HG03066 (cell line): ENCODE data around the gene SS18L1.

Source experiments
- ATAC-seq: cut with Tn5 transposase; IDR thresholded peaks from one replicate; pipeline ENCODE4 v1.9.1; 2021; ENCODE audit warnings: low read depth; ENCODE audit not compliant: unreplicated experiment

SS18L1 gene

GRCh38 chr20:62222266-62222850 is 78.8 kb downstream of the SS18L1 start:
- no peak for ATAC-seq

GRCh38 chr20:62222972-62223371 is 79.4 kb downstream of the SS18L1 start:
- ATAC-seq = no peak

DNA sequence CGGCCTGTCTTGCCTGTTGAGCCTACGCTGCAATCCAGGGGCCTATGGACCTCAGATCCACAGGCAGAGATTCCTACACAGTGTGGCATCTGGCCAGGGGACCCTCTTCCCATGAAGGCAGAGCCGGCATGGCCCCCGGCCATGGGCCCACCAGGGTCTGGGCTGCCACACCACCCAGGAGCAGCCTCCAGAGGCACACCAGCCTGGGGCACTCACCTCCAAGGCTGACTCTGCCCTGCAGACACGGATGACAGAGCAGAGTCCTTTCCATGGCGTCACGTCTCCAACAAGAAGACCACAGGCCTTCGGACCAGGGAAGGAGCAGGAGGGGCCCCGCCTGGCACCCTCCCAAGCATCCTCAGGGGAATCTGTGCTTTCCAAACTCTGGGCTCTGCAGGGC is 80.0 kb downstream of the SS18L1 start:
- no peak for ATAC-seq

GRCh38 chr20:62224113-62224855 is 80.7 kb downstream of the SS18L1 start:
- ATAC-seq = no peak

DNA sequence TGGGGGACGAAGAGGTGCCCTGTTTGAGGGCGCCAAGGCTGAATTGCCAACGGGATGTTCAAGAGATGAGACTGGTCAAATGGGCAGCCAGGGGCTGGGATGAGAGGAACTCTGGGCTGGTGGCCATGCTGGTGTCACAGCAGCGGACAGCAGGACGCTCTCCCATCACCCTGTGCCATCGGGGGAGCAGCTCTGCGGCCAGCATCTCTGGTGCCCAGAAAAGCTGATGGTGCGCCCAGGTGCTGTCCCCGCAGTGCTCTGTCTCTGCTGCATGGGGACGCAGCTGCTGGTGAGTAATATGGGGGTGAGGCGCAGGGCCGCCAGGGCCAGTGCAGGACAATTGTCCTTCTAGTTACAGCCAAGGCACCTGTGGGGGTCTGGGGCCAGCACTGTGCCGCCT is 81.5 kb downstream of the SS18L1 start:
- ATAC-seq = no peak

- ATAC-seq = no peak
These were observed 82.5 kb downstream of the SS18L1 start for GRCh38 chr20:62225820-62226635.

GRCh38 chr20:62226707-62227590 is 83.4 kb downstream of the SS18L1 start:
- ATAC-seq = no peak

DNA sequence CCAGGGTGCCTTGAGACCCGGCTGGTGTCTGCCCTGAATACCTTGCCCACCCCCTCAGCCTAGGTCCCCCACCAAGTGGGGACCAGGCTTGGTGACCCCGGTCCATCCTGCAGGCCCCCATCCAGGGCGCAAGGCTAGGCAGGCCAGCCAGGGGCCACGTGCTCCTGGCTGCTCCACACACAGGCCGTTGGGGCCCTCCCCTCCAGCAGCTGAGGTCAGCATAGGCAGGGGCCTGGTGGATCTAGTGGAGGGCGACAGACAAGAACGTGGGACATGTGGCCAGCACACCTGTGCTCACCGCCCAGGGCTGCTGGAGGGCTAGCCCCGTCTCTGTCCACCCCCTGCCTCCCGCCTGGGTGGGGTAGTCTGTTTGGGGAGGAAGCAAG is 84.0 kb downstream of the SS18L1 start:
- no peak for ATAC-seq

- no peak for ATAC-seq
These were observed 84.7 kb downstream of the SS18L1 start for GRCh38 chr20:62227977-62228958.

- no peak for ATAC-seq
These were observed 85.5 kb downstream of the SS18L1 start for GRCh38 chr20:62228982-62229545.

GRCh38 chr20:62229667-62230066 is 86.1 kb downstream of the SS18L1 start:
- no peak for ATAC-seq

GRCh38 chr20:62230276-62230675 is 86.7 kb downstream of the SS18L1 start:
- ATAC-seq = no peak

DNA sequence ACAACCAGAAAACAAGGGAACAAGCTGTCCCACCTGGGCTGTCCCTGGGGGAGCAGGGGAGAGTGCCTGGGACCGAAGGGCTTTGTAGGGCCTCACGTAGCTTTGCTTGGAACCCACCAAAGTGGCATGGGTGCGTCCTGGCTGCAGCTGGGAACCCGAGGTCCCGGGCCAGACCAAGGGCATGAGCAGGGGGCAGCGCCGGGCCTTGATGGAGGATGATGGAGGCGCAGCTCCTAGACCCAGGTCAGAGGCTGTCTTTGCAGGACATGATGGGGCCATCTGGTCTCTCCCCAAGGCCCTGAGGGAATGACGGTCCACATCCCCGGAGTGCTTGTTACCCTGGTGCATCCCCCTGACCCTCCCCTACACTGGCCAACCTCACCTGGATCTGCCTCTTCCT is 87.1 kb downstream of the SS18L1 start:
- no peak for ATAC-seq

- no peak for ATAC-seq
These were observed 87.7 kb downstream of the SS18L1 start for GRCh38 chr20:62231292-62231691.
